NOMO-1 treated with dmso at 0.1 percent for 144 hours (cell line): ENCODE data around the gene OR51E2.

Experiments used
- DNase-seq: peaks from one replicate; lab custom pipeline; 2025; ENCODE audit not compliant: unreplicated experiment; lab: John Stamatoyannopoulos, UW

The OR51E2 gene

GRCh38 chr11:4664786-4665185, 32.9 kb downstream of the OR51E2 start:
- no peak for DNase-seq

GRCh38 chr11:4664183-4664582, 33.5 kb downstream of the OR51E2 start:
- no peak for DNase-seq

DNA sequence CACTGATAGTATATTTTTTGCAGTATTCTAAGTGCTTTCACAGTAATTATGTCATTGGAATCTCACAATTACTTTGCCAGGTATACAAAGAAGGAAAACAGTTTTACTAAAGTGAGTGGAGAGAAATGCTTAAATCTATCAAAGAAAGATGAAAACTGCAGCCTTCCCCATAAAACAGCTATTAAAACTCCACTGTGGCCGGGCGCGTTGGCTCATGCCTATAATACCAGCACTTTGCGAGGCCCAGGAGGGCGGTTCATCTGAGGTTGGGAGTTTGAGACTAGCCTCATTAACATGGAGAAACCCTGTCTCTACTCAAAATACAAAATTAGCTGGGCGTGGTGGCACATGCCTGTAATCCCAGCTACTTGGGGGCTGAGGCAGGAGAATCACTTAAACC, 34.8 kb downstream of the OR51E2 start:
- DNase-seq, result no peak

GRCh38 chr11:4658629-4659445, 38.8 kb downstream of the OR51E2 start:
- no peak for DNase-seq

GRCh38 chr11:4654635-4655369, 42.9 kb downstream of the OR51E2 start:
- no peak for DNase-seq

DNA sequence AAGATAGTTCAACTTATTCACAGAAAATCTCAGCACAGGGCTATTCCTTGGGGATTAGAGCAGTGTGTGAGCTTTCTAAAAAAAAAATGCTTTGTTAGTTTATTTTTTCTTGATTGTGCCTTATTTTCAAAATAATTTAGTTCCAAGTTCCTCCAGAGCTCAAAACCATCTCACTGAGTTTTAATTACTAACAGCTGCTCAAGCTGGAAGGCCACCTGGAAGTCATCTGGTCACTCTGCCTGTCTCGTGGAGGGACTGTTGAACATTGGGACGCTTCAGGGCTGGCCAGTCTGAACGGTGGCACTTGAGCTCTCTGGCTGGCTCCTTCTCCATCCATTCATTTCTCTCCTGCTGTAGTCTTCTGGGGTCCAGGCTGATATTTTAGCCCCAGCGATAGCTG, 49.9 kb downstream of the OR51E2 start:
- no peak for DNase-seq

DNA sequence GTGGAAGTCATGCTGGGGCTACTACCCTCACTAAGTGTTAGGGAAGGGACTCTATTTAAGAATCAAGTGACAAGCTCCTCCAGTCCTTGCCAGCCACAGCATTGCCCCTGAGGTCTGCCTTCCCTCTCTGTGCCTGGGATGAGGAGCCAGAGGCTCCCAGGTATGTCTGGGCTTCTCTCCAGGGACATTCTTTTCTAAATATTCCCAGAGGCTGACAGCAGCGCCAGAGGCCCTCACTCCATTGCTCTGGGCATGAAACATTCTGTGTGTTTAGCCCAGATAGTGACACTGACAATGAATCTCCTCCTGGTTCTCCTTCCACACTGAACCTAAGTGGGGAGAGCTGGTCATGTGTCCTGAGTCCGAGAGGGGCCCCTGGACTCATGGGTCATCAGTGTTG, 51.7 kb downstream of the OR51E2 start:
- no peak for DNase-seq

GRCh38 chr11:4644233-4644632, 53.4 kb downstream of the OR51E2 start:
- no peak for DNase-seq

DNA sequence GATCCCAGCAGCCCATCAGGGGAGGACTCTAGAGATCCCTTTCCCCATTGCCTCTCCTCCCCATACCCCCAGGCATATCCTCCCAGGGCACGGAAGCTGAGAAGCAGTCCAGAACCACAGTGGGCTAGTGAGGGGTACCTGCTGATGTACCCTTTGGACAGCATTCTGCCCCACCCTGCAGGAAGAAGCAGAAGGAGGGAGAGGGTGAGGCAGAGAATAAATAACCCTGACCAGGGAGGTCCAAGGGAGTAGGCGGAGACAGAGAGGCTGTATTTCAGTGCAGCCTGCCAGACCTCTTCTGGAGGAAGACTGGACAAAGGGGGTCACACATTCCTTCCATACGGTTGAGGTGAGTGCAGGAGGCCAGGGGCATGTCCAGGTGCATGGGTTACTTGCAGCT, 54.0 kb downstream of the OR51E2 start, which contains the start of gene OR51E1:
OR51E1 (plus strand) TSS at position 301 of the 400 bp plus-strand sequence. CDS start 8,545 bp downstream, outside the sequence.
- DNase-seq, result no peak

- DNase-seq, result no peak
These were observed 54.6 kb downstream of the OR51E2 start for GRCh38 chr11:4643076-4643475.

- DNase-seq, result no peak
These were observed 55.6 kb downstream of the OR51E2 start for GRCh38 chr11:4642043-4642442.

DNA sequence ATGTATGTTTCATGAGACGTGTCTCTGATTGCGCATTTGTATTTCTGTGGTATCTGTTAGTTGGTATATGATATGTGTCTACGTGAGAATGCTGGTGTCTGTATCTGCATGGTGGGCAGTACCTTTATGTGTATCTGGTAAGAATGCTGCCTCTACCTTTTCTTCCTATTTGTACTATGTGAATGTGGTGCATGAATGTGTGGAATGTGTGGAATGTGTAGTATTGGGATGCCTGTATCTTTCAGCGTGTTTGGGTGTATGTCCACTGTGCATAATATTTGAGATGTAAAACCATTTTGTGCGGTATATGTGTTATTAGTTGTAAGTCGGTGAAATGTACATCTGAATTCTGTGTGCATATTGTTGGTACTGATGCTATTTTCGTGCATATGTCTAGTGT, 56.2 kb downstream of the OR51E2 start:
- no peak for DNase-seq

DNA sequence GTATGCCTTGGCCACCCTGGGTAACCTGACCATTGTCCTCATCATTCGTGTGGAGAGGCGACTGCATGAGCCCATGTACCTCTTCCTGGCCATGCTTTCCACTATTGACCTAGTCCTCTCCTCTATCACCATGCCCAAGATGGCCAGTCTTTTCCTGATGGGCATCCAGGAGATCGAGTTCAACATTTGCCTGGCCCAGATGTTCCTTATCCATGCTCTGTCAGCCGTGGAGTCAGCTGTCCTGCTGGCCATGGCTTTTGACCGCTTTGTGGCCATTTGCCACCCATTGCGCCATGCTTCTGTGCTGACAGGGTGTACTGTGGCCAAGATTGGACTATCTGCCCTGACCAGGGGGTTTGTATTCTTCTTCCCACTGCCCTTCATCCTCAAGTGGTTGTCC, 57.7 kb downstream of the OR51E2 start:
- no peak for DNase-seq

DNA sequence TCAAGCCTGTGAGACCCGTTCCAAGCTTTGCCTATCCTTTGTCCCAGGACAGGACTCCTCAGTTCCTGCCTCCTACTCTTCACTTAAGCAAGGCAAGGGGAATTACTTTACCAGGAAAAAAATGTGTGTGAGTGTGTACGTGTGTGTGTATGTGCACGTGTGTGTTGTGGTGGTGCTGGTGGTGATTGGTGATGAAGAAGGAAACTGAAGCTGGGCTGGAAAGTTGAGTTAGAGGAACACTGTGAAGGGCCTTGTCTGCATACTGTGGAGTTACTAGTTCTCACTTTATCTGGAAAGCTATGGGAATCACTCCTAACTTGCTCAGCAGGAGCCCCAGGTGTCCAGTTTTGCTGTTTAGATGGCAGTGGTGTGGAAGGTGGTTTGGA, 60.0 kb downstream of the OR51E2 start:
- no peak for DNase-seq

DNA sequence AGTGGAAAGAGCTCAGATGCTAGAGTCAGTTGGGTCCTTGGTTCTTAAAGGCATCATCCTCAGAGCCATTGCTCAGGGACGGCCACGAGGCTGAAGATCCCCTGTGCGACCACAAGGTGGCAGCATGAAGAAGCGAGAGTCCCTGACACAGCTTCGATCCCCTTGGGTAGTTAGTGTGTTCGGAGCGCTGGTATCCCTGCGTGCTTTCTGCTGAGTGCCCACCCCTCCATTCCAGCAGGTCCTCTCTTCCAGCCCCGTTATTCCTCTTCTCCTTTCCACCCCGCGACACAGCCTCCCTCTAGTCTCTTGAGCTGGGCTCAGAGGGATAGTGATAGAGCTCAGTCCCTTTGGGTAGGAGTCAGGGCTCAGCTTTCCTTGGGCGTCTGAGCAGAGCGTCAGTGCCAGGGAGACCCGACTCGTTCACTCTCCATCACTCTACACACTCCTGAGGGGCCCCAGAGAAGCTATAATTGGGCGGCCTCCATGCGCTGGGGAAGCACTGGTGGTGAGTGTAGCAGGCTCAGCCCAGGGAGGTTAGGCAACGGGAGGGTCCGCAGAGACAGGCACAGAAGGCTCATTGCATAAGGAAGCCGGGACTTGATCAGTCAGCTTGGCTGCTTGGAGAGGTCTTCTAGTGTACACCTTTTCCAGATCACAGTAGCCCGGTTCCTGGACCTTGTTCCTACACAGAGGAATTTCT, 60.5 kb downstream of the OR51E2 start, which contains the start of gene OR51D1:
OR51D1 (plus strand) TSS at position 516 of the 700 bp plus-strand sequence. CDS start 2,314 bp downstream, outside the sequence.
- peak; percentile 8 for DNase-seq

DNA sequence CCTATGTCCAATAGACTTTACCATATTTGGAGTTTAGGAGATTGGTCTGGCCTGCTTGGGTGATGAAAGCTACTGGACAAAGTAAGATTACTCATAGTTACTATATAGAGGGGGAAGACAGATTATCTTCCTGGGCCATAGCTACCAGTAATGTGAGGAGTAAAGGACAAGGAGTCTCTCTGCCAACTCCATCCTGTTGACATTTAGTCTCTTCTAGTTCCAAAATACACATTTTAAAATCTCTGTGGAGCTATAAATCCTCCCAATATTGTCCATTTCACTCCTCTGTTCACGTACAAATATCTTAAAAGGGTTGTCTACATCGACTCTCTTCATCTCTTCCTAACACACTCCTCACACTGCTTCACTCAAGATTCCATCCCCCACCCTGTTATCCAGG, 61.5 kb downstream of the OR51E2 start:
- DNase-seq, result no peak
